HCT116 (cell line): ENCODE measurements around the gene TMEM131. TPM values are rescaled to one million over a fixed set of nuclear protein-coding genes. Genes with fewer than 3 reads are reported as not detected.

Experiments
- ATAC-seq: fragments of 200-7000 bp; cut with Tn5 transposase; 2 replicates; pipeline ENCODE4 v1.9.1; 2020; ENCODE audit warnings: mild to moderate bottlenecking, moderate library complexity
- Bru-seq: library from RNA; stranded (reverse); fragments of 400-500 nt; gene quantifications from one replicate; lab custom pipeline; 2021; lab: Mats Ljungman, UMichigan
- BruChase-seq, 2 experiments: library from RNA; stranded (reverse); fragments of 400-500 nt; gene quantifications; one replicate each; lab custom pipeline; 2021; lab: Mats Ljungman, UMichigan
- BruUV-seq: library from RNA; stranded (reverse); fragments of 400-500 nt; replicated peaks from 2 replicates; lab custom pipeline; 2021; lab: Mats Ljungman, UMichigan
- CTCF ChIA-PET: fragments of 300-600 bp; sonication (Branson Sonifier 250); formaldehyde crosslinking; loops from one replicate; lab custom pipeline; 2021; ENCODE audit warnings: antibody characterized with exemption; lab: Charles Lee
- POLR2A ChIA-PET: fragments of 300-600, 350-600 bp; sonication (Branson Sonifier 250); formaldehyde crosslinking; loops from one replicate; lab custom pipeline; 2021; ENCODE audit warnings: antibody characterized with exemption; lab: Charles Lee
- RAD21 ChIA-PET, 2 experiments: fragments of 300-600 bp; sonication (Branson Sonifier 250); formaldehyde crosslinking; loops; one replicate each; lab custom pipeline; 2023; ENCODE audit warnings: low total read pairs in 2 of 2; ENCODE audit not compliant: uncharacterized antibody in 2 of 2, unreplicated experiment in 2 of 2, low non-redundant PET in 1 of 2; lab: Charles Lee
- DNase-seq: peaks from one replicate; pipeline ENCODE4 v3.0.0-alpha.2; 2010; ENCODE audit warnings: low read depth, low spot score
- H2AFZ ChIP-seq: fragments of 200-600 bp; shearing (Covaris generic), sonication (generic); 2 replicates; pipeline ENCODE4 v1.6.1; 2017; ENCODE audit warnings: low read depth, mixed run types, mixed read lengths, antibody characterized with exemption, low read length; ENCODE audit not compliant: poor library complexity, severe bottlenecking
- H3K27ac ChIP-seq: 2 replicates; pipeline ENCODE4 v1.5.1; 2012; ENCODE audit warnings: low read depth, low read length
- H3K27me3 ChIP-seq: fragments of 200-600 bp; sonication (generic); 2 replicates; pipeline ENCODE4 v1.6.1; 2016; ENCODE audit warnings: mixed run types, low read length, mixed read lengths; ENCODE audit not compliant: insufficient read depth
- H3K36me3 ChIP-seq, 2 experiments: fragments of 200-500 bp in 1 of 2; fragments of 200-600 bp in 1 of 2; sonication (Bioruptor generic) in 1 of 2; sonication (generic) in 1 of 2; 2 replicates each; pipeline versions ENCODE4 v1.5.1 to v1.6.1; 2014 to 2016; ENCODE audit warnings: low read length in 2 of 2, inconsistent platforms in 1 of 2, mixed read lengths in 1 of 2, mixed run types in 1 of 2; ENCODE audit not compliant: insufficient read depth in 2 of 2, control insufficient read depth in 1 of 2
- H3K4me1 ChIP-seq, 2 experiments: fragments of 200-600 bp in 1 of 2; sonication (generic) in 1 of 2; 2 replicates each; pipeline versions ENCODE4 v1.5.1 to v1.6.1; 2012 to 2017; ENCODE audit warnings: low read length in 2 of 2, inconsistent platforms in 1 of 2, mild to moderate bottlenecking in 1 of 2, mixed read lengths in 1 of 2, mixed run types in 1 of 2, moderate library complexity in 1 of 2; ENCODE audit not compliant: insufficient read depth in 2 of 2, control insufficient read depth in 1 of 2
- H3K4me2 ChIP-seq: fragments of 200-600 bp; sonication (generic); 2 replicates; pipeline ENCODE4 v1.6.1; 2017; ENCODE audit warnings: mixed run types, low read length, mixed read lengths
- H3K4me3 ChIP-seq, 2 experiments: fragments of 200-600 bp in 1 of 2; sonication (generic) in 1 of 2; replicated peaks in 1 of 2; 2 replicates each; pipeline ENCODE4 v1.5.1; 2011 to 2016; ENCODE audit warnings: low read length in 2 of 2, control low read depth in 1 of 2, low read depth in 1 of 2, mild to moderate bottlenecking in 1 of 2, mixed read lengths in 1 of 2, mixed run types in 1 of 2
- H3K79me2 ChIP-seq: fragments of 200-600 bp; sonication (generic); 2 replicates; pipeline ENCODE4 v1.6.1; 2017; ENCODE audit warnings: mild to moderate bottlenecking, mixed run types, low read length, moderate library complexity, mixed read lengths; ENCODE audit not compliant: insufficient read depth
- H3K9ac ChIP-seq: fragments of 200-600 bp; sonication (generic); 2 replicates; pipeline ENCODE4 v1.6.1; 2016; ENCODE audit warnings: low read length, mixed read lengths
- H3K9me2 ChIP-seq: fragments of 200-600 bp; sonication (generic), shearing (Covaris generic); 2 replicates; pipeline ENCODE4 v1.6.1; 2017; ENCODE audit warnings: mixed run types, mild to moderate bottlenecking, moderate library complexity; ENCODE audit not compliant: insufficient read depth
- H3K9me3 ChIP-seq, 2 experiments: fragments of 200-500 bp in 1 of 2; fragments of 200-600 bp in 1 of 2; sonication (Bioruptor generic) in 1 of 2; sonication (generic) in 1 of 2; 2 replicates each; pipeline ENCODE4 v1.6.1; 2014 to 2017; ENCODE audit warnings: low read length in 2 of 2, mixed read lengths in 2 of 2, inconsistent platforms in 1 of 2, low read depth in 1 of 2, mild to moderate bottlenecking in 1 of 2, mixed run types in 1 of 2, moderate library complexity in 1 of 2; ENCODE audit not compliant: control insufficient read depth in 1 of 2, insufficient read depth in 1 of 2
- H4K20me1 ChIP-seq: fragments of 200-600 bp; sonication (generic), shearing (Covaris generic); 2 replicates; pipeline ENCODE4 v1.6.1; 2017; ENCODE audit warnings: mixed run types, mild to moderate bottlenecking, moderate library complexity; ENCODE audit not compliant: insufficient read depth
- CBX3 ChIP-seq: IDR thresholded peaks from 2 replicates; pipeline ENCODE4 v1.6.1; 2012; ENCODE audit warnings: low read depth
- CEBPB ChIP-seq: IDR thresholded peaks from 2 replicates; pipeline ENCODE4 v1.6.1; 2012; ENCODE audit warnings: low read depth
- CTCF ChIP-seq, 3 experiments: fragments of 200-600 bp in 1 of 3; sonication (generic) in 1 of 3; IDR thresholded peaks in 2 of 3; conservative IDR thresholded peaks in 1 of 3; 2 replicates each; pipeline ENCODE4 v1.5.1; 2012 to 2017; ENCODE audit warnings: low read depth in 2 of 3, low read length in 2 of 3, antibody characterized with exemption in 1 of 3, borderline replicate concordance in 1 of 3, control low read depth in 1 of 3, mild to moderate bottlenecking in 1 of 3, mixed read lengths in 1 of 3, mixed run types in 1 of 3, moderate library complexity in 1 of 3; ENCODE audit not compliant: insufficient read depth in 1 of 3
- EGR1 ChIP-seq: IDR thresholded peaks from 2 replicates; pipeline ENCODE4 v1.6.1; 2012; ENCODE audit warnings: low read depth
- EZH2 ChIP-seq: fragments of 200-600 bp; sonication (generic); IDR thresholded peaks from 2 replicates; pipeline ENCODE4 v1.6.1; 2017; ENCODE audit warnings: antibody characterized with exemption, mixed run types
- EZH2phosphoT487 ChIP-seq: fragments of 200-600 bp; IDR thresholded peaks from 2 replicates; pipeline ENCODE4 v1.6.1; 2018; ENCODE audit warnings: antibody characterized with exemption, borderline replicate concordance
- FOSL1 ChIP-seq: IDR thresholded peaks from 2 replicates; pipeline ENCODE4 v1.6.1; 2012; ENCODE audit warnings: low read depth
- MAX ChIP-seq: IDR thresholded peaks from 2 replicates; pipeline ENCODE4 v1.6.1; 2012
- POLR2A ChIP-seq: IDR thresholded peaks from 2 replicates; pipeline ENCODE4 v1.7.0; 2011; ENCODE audit warnings: borderline replicate concordance; ENCODE audit not compliant: insufficient read depth, insufficient read length; ENCODE audit errors: extremely low read depth
- POLR2AphosphoS5 ChIP-seq: IDR thresholded peaks from 2 replicates; pipeline ENCODE4 v1.6.1; 2011; ENCODE audit warnings: mild to moderate bottlenecking, low read depth, low read length, moderate library complexity
- RAD21 ChIP-seq: IDR thresholded peaks from 2 replicates; pipeline ENCODE4 v1.6.1; 2012; ENCODE audit warnings: low read depth, mild to moderate bottlenecking
- SIN3A ChIP-seq: IDR thresholded peaks from 2 replicates; pipeline ENCODE4 v1.6.1; 2012; ENCODE audit warnings: low read depth
- SP1 ChIP-seq: IDR thresholded peaks from 2 replicates; pipeline ENCODE4 v1.6.1; 2012; ENCODE audit warnings: low read depth
- TCF7L2 ChIP-seq: IDR thresholded peaks from 2 replicates; pipeline ENCODE4 v1.7.0; 2011; ENCODE audit warnings: borderline replicate concordance, inconsistent platforms; ENCODE audit not compliant: insufficient read depth, insufficient read length; ENCODE audit errors: extremely low read depth
- YY1 ChIP-seq: IDR thresholded peaks from 2 replicates; pipeline ENCODE4 v1.6.1; 2011; ENCODE audit warnings: low read length, low read depth, moderate library complexity, mild to moderate bottlenecking; ENCODE audit not compliant: insufficient replicate concordance; ENCODE audit errors: extremely low read depth
- ZBTB33 ChIP-seq: IDR thresholded peaks from 2 replicates; pipeline ENCODE4 v1.6.1; 2011; ENCODE audit warnings: mild to moderate bottlenecking, low read length, moderate library complexity; ENCODE audit not compliant: insufficient replicate concordance; ENCODE audit errors: extremely low read depth
- ZFX ChIP-seq: fragments of 450-650 bp; IDR thresholded peaks from 2 replicates; pipeline ENCODE4 v1.6.1; 2017
- intact Hi-C: fragments of 100-400 bp; cut with micrococcal nuclease; formaldehyde crosslinking; loops from 2 replicates; pipeline ENCODE4 v1.10.0; 2022
- long read RNA-seq: library from polyadenylated mRNA; unstranded; transcript quantifications from one replicate; pipeline ENCODE4 v2.0.0, GENCODE V29; 2021; ENCODE audit not compliant: unreplicated experiment
- polyA plus RNA-seq: library from polyadenylated mRNA; unstranded; fragments of >200 nt; gene quantifications from 2 replicates; pipeline ENCODE4 v1.2.1, GENCODE V29; 2012; ENCODE audit warnings: missing spikeins
- total RNA-seq: library from RNA; stranded (reverse); gene quantifications from one replicate; pipeline ENCODE4 v1.2.1, GENCODE V29; 2021; ENCODE audit not compliant: unreplicated experiment

TMEM131 gene
- 51.5 TPM for total RNA-seq
- polyA plus RNA-seq, result 18.4 and 24.5 TPM in 2 replicates
- percentile 89 among the genes with signal in this experiment for Bru-seq, nascent RNA
- BruChase-seq, experiment 1, labeled RNA remaining after a 6-hour chase, result percentile 76 among the genes with signal in this experiment
- percentile 79 among the genes with signal in this experiment for BruChase-seq, experiment 2, labeled RNA remaining after a 2-hour chase
- long read RNA-seq, full-length matches to known transcripts, result 2 of 25 reads
- long read RNA-seq, partial matches to known transcripts, result 7 of 25 reads
- long read RNA-seq, other reads (novel, unspliced or antisense), result 16 of 25 reads

GRCh38 chr2:97995734-97996624, at the start of gene TMEM131:
TSS of gene TMEM131 (minus strand) at chr2:97995948. CDS start at chr2:97995662, 286 bp downstream.
- H3K79me2 ChIP-seq, result peaks cover 46% of the 10 kb centered on the region
- no peaks in the 10 kb centered on the region for H3K36me3 ChIP-seq
- DNase-seq, result peak; percentile 89
- TF ChIP-seq CTCF (IDR thresholded peaks at IDR 0.05 in 2 of 3, conservative IDR thresholded peaks at IDR 0.05 in 1 of 3; ENCODE audit: borderline replicate concordance in 1 of 3, insufficient read depth in 1 of 3, low read depth in 2 of 3, low read length in 2 of 3) (no peak), SP1 (peak; percentile 89), POLR2AphosphoS5 (peak; percentile 73), EZH2 (no peak), RAD21 (no peak), YY1 (peak; percentile 97), CEBPB (no peak), MAX (peak; percentile 77), EGR1 (peak; percentile 100), ZBTB33 (no peak), EZH2phosphoT487 (no peak), CBX3 (0 out of 2 replicates have a peak, but pooled peaks have one; percentile 58), SIN3A (0 out of 2 replicates have a peak, but pooled peaks have one; percentile 2), FOSL1 (no peak), POLR2A (peak; percentile 24), TCF7L2 (peak; percentile 4), ZFX (peak; percentile 84)
- peak within 1 kb of the TSS; percentile 73 to 90 for H3K4me3 ChIP-seq
- ChIA-PET RAD21 (no interaction called here), POLR2A (interaction anchor here (1.0 kb wide), 1 partner anchor 125 kb away, joined by 5 read pairs; no protein-coding TSS in a partner anchor), CTCF (no interaction called here)
- H3K9me2 ChIP-seq, result no peaks in the 10 kb centered on the region
- H3K27ac ChIP-seq, result peak within 1 kb of the TSS; percentile 97
- peak within 1 kb of the TSS; percentile 81 for H3K9ac ChIP-seq
- intact Hi-C loops, result loop anchor here (2.0 to 10.0 kb wide), 3 partner anchors 127 to 269 kb away; no protein-coding TSS in a partner anchor
- peak; percentile 90 for ATAC-seq
- BruUV-seq, result no TSS peak
- peak within 1 kb of the TSS; percentile 80 for H3K4me2 ChIP-seq
- H4K20me1 ChIP-seq, result peaks cover 4% of the 10 kb centered on the region; the same call in 1 of the 2 replicates
- no peaks in the 10 kb centered on the region for H3K27me3 ChIP-seq
- no peaks in the 10 kb centered on the region for H3K9me3 ChIP-seq
- peak within 1 kb of the TSS; percentile 86 for H2AFZ ChIP-seq
- peaks cover 7 to 40% of the 10 kb centered on the region in 2 experiments; a peak in 3 of 4 replicates for H3K4me1 ChIP-seq
